HEK293 (cell line): ENCODE data around the gene EPB41L5.

Experiments
- CTCF ChIA-PET: fragments of 350-600 bp; formaldehyde crosslinking; extraction: SDS; loops from one replicate; lab custom pipeline; 2021; ENCODE audit warnings: antibody characterized with exemption; lab: Yijun Ruan, JAX
- POLR2A ChIA-PET: fragments of 300-600 bp; formaldehyde crosslinking; extraction: SDS; loops from one replicate; lab custom pipeline; 2020; ENCODE audit warnings: antibody characterized with exemption, inconsistent platforms; lab: Yijun Ruan, JAX
- H3K27ac ChIP-seq: fragments of 200-500 bp; sonication (Bioruptor generic); 2 replicates; pipeline ENCODE4 v1.5.1; 2014; ENCODE audit warnings: low read depth, low read length, control low read depth, inconsistent platforms; ENCODE audit errors: extremely low read depth
- H3K36me3 ChIP-seq, 2 experiments: fragments of 200-500 bp in 1 of 2; sonication (Bioruptor generic) in 1 of 2; 1 replicate in 1 of 2; 2 replicates in 1 of 2; pipeline ENCODE4 v1.5.1; 2014 to 2017; ENCODE audit warnings: inconsistent platforms in 2 of 2, low read length in 2 of 2; ENCODE audit not compliant: control insufficient read depth in 2 of 2, insufficient read depth in 1 of 2
- H3K4me1 ChIP-seq: fragments of 200-500 bp; sonication (Bioruptor generic); 2 replicates; pipeline ENCODE4 v1.5.1; 2014; ENCODE audit warnings: mild to moderate bottlenecking, low read length, inconsistent platforms; ENCODE audit not compliant: control insufficient read depth, insufficient read depth
- H3K4me3 ChIP-seq: 2 replicates; pipeline ENCODE4 v1.5.1; 2011; ENCODE audit warnings: low read depth, mild to moderate bottlenecking, control low read depth, low read length, moderate library complexity
- H3K9me3 ChIP-seq: fragments of 200-500 bp; sonication (Bioruptor generic); 2 replicates; pipeline ENCODE4 v1.5.1; 2014; ENCODE audit warnings: low read depth, low read length, inconsistent platforms; ENCODE audit not compliant: control insufficient read depth, insufficient read depth
- BCL11A ChIP-seq: fragments of 450-650 bp; formaldehyde crosslinking; IDR thresholded peaks from 2 replicates; pipeline ENCODE4 v1.5.1; 2016; ENCODE audit warnings: low read depth, missing biosample characterization, missing genetic modification characterization
- GLI4 ChIP-seq: fragments of 450-650 bp; formaldehyde crosslinking; IDR thresholded peaks from 2 replicates; pipeline ENCODE4 v1.5.1; 2016; ENCODE audit warnings: missing biosample characterization, missing genetic modification characterization
- HOXD13 ChIP-seq: sonication (generic); formaldehyde crosslinking; IDR thresholded peaks from 2 replicates; pipeline ENCODE4 v1.8.0; 2022; ENCODE audit warnings: missing genetic modification reagents, borderline replicate concordance
- KLF10 ChIP-seq: fragments of 450-650 bp; IDR thresholded peaks from 2 replicates; pipeline ENCODE4 v1.5.1; 2018; ENCODE audit warnings: missing biosample characterization, mild to moderate bottlenecking, missing genetic modification characterization
- KLF7 ChIP-seq: fragments of 450-650 bp; formaldehyde crosslinking; IDR thresholded peaks from 2 replicates; pipeline ENCODE4 v1.5.1; 2016; ENCODE audit warnings: missing biosample characterization, missing genetic modification characterization, borderline replicate concordance
- PATZ1 ChIP-seq: fragments of 450-650 bp; formaldehyde crosslinking; IDR thresholded peaks from 2 replicates; pipeline ENCODE4 v1.5.1; 2016; ENCODE audit warnings: missing biosample characterization, missing genetic modification characterization
- ZBTB49 ChIP-seq: fragments of 450-650 bp; formaldehyde crosslinking; IDR thresholded peaks from 2 replicates; pipeline ENCODE4 v1.5.1; 2016; ENCODE audit warnings: missing biosample characterization, missing genetic modification characterization, low read depth
- ZFP3 ChIP-seq: fragments of 450-650 bp; formaldehyde crosslinking; IDR thresholded peaks from 2 replicates; pipeline ENCODE4 v1.5.1; 2016; ENCODE audit warnings: low read depth, missing biosample characterization, missing genetic modification characterization
- ZNF138 ChIP-seq: fragments of 450-650 bp; formaldehyde crosslinking; IDR thresholded peaks from 2 replicates; pipeline ENCODE4 v1.5.1; 2016; ENCODE audit warnings: missing biosample characterization, missing genetic modification characterization, borderline replicate concordance
- ZNF223 ChIP-seq: fragments of 450-650 bp; formaldehyde crosslinking; IDR thresholded peaks from 2 replicates; pipeline ENCODE4 v1.5.1; 2016; ENCODE audit warnings: missing biosample characterization, missing genetic modification characterization
- ZNF280D ChIP-seq: fragments of 450-650 bp; formaldehyde crosslinking; IDR thresholded peaks from 2 replicates; pipeline ENCODE4 v1.5.1; 2016; ENCODE audit warnings: missing biosample characterization, missing genetic modification characterization
- ZNF404 ChIP-seq: fragments of 450-650 bp; formaldehyde crosslinking; IDR thresholded peaks from 2 replicates; pipeline ENCODE4 v1.5.1; 2017; ENCODE audit warnings: missing biosample characterization, missing genetic modification characterization
- ZNF449 ChIP-seq: fragments of 450-650 bp; formaldehyde crosslinking; IDR thresholded peaks from 2 replicates; pipeline ENCODE4 v1.5.1; 2017; ENCODE audit warnings: missing biosample characterization, mild to moderate bottlenecking, missing genetic modification characterization, moderate library complexity
- ZNF48 ChIP-seq: fragments of 450-650 bp; formaldehyde crosslinking; IDR thresholded peaks from 2 replicates; pipeline ENCODE4 v1.5.1; 2016; ENCODE audit warnings: missing biosample characterization, missing genetic modification characterization
- ZNF488 ChIP-seq: fragments of 450-650 bp; formaldehyde crosslinking; IDR thresholded peaks from 2 replicates; pipeline ENCODE4 v1.5.1; 2016; ENCODE audit warnings: missing biosample characterization, missing genetic modification characterization
- ZNF658 ChIP-seq: fragments of 450-650 bp; formaldehyde crosslinking; IDR thresholded peaks from 2 replicates; pipeline ENCODE4; 2016; ENCODE audit warnings: missing biosample characterization, missing genetic modification characterization
- ZNF747 ChIP-seq: fragments of 450-650 bp; formaldehyde crosslinking; IDR thresholded peaks from 2 replicates; pipeline ENCODE4 v1.5.1; 2016; ENCODE audit warnings: missing biosample characterization, missing genetic modification characterization
- ZNF791 ChIP-seq: fragments of 450-650 bp; formaldehyde crosslinking; IDR thresholded peaks from 2 replicates; pipeline ENCODE4 v1.5.1; 2016; ENCODE audit warnings: missing biosample characterization, missing genetic modification characterization
- ZSCAN16 ChIP-seq: fragments of 450-650 bp; formaldehyde crosslinking; IDR thresholded peaks from 2 replicates; pipeline ENCODE4 v1.5.1; 2016; ENCODE audit warnings: missing biosample characterization, missing genetic modification characterization
- ZSCAN4 ChIP-seq: fragments of 450-650 bp; formaldehyde crosslinking; IDR thresholded peaks from 2 replicates; pipeline ENCODE4 v1.5.1; 2017; ENCODE audit warnings: missing biosample characterization, missing genetic modification characterization

EPB41L5 gene

GRCh38 chr2:120017201-120017600, 4.3 kb downstream of the EPB41L5 start (continued):
- TF ChIP-seq ZNF488 (tag by site-specific recombination), result no peak

- CTCF ChIA-PET, result no interaction called here
- Histone ChIP-seq H3K9me3 (no peaks in the 10 kb centered on the region), H3K4me3 (no peak overlapping the region), H3K27ac (no peak overlapping the region), H3K36me3 (no peaks in the 10 kb centered on the region; a peak in 1 of 3 replicates), H3K4me1 (no peaks in the 10 kb centered on the region)
- POLR2A ChIA-PET, result no interaction called here
- no peak for TF ChIP-seq HOXD13
- TF ChIP-seq ZNF449 (tag by site-specific recombination), result no peak
- no peak for TF ChIP-seq ZFP3 (tag by site-specific recombination)
- TF ChIP-seq ZNF404 (tag by site-specific recombination), result no peak
- no peak for TF ChIP-seq ZNF48 (tag by site-specific recombination)
- no peak for TF ChIP-seq GLI4 (tag by site-specific recombination)
- TF ChIP-seq KLF10 (tag by site-specific recombination), result no peak
- TF ChIP-seq ZNF791 (tag by site-specific recombination), result no peak
- no peak for TF ChIP-seq ZNF747 (tag by site-specific recombination)
Observed at GRCh38 chr2:120018549-120018948, 5.7 kb downstream of the EPB41L5 start.

- Histone ChIP-seq H3K27ac (no peak overlapping the region), H3K9me3 (no peaks in the 10 kb centered on the region), H3K4me1 (no peaks in the 10 kb centered on the region), H3K36me3 (no peaks in the 10 kb centered on the region; a peak in 1 of 3 replicates), H3K4me3 (no peak overlapping the region)
- CTCF ChIA-PET, result interaction anchor here (1.5 kb wide), 1 partner anchor 23 kb away, joined by 3 read pairs; no protein-coding TSS in a partner anchor
- POLR2A ChIA-PET, result interaction anchor here (0.7 kb wide), 1 partner anchor 261 kb away, joined by 3 read pairs; the partner anchor contains the start of gene PTPN4
- TF ChIP-seq ZBTB49 (tag by site-specific recombination) (no peak), ZFP3 (tag by site-specific recombination) (no peak), ZNF223 (tag by site-specific recombination) (no peak), ZSCAN16 (tag by site-specific recombination) (no peak), KLF7 (tag by site-specific recombination) (no peak), ZNF280D (tag by site-specific recombination) (no peak), ZNF658 (tag by site-specific recombination) (no peak), ZSCAN4 (no peak), ZNF138 (tag by site-specific recombination) (no peak), PATZ1 (tag by site-specific recombination) (no peak), BCL11A (no peak)
Observed at GRCh38 chr2:120020554-120020953, 7.7 kb downstream of the EPB41L5 start.
